Coronary artery (tissue), 2 donors: ENCODE results near the gene AGO4.
A peak's percentile ranks its signal among the peaks of the same experiment; 100 is the strongest.
"Not testable (repeated sequence)": the region's sequence is repeated elsewhere in the genome, so short reads cannot be mapped to it uniquely, and the experiment has no call there.

ENCODE experiments used
- DNase-seq: peaks from one replicate; pipeline ENCODE4 v3.0.0-alpha.2; 2017; ENCODE audit warnings: low spot score
- H3K27ac ChIP-seq, 2 donors: fragments of 200-600 bp; sonication (generic); one replicate each; pipeline ENCODE4 v1.5.1; 2016 to 2019
- H3K4me3 ChIP-seq: fragments of 200-600 bp; sonication (generic); 2 replicates; pipeline ENCODE4 v1.5.1; 2016; ENCODE audit warnings: mild to moderate bottlenecking, moderate library complexity
- CTCF ChIP-seq: fragments of 200-600 bp; sonication (generic); IDR thresholded peaks from one replicate; pipeline ENCODE4 v1.5.1; 2019; ENCODE audit warnings: antibody characterized with exemption

AGO4 gene

GRCh38 chr1:35888255-35888654, 80.4 kb downstream of the AGO4 start:
- Histone ChIP-seq H3K4me3 (no peak overlapping the region), H3K27ac (no peak overlapping the region)
- TF ChIP-seq CTCF: no peak
- DNase-seq: no peak

GRCh38 chr1:35888981-35889380, 81.2 kb downstream of the AGO4 start:
- not testable (repeated sequence) for H3K27ac ChIP-seq, H3K4me3 ChIP-seq, DNase-seq

GRCh38 chr1:35893051-35893879, 85.4 kb downstream of the AGO4 start:
- no peak overlapping the region for H3K27ac ChIP-seq
- no peak for TF ChIP-seq CTCF
- no peak for DNase-seq
- no peak overlapping the region for H3K4me3 ChIP-seq

- no peak for TF ChIP-seq CTCF
- DNase-seq: no peak
- Histone ChIP-seq H3K4me3 (no peak overlapping the region), H3K27ac (peak overlapping the region in 1 of 2 donors; percentile 25)
Observed at GRCh38 chr1:35894183-35894582, 86.4 kb downstream of the AGO4 start.

- peak overlapping the region in 1 of 2 donors; percentile 25 for H3K27ac ChIP-seq
- TF ChIP-seq CTCF: no peak
- no peak for DNase-seq
- no peak overlapping the region for H3K4me3 ChIP-seq
Observed at GRCh38 chr1:35894656-35895055, 86.8 kb downstream of the AGO4 start.

GRCh38 chr1:35899941-35900340, 92.1 kb downstream of the AGO4 start:
- no peak overlapping the region for H3K4me3 ChIP-seq
- DNase-seq: no peak
- TF ChIP-seq CTCF: no peak
- H3K27ac ChIP-seq: no peak overlapping the region

GRCh38 chr1:35901235-35901634, 93.4 kb downstream of the AGO4 start:
- H3K4me3 ChIP-seq: no peak overlapping the region
- no peak overlapping the region for H3K27ac ChIP-seq
- TF ChIP-seq CTCF: no peak
- DNase-seq: no peak
